Measurements from ENCODE around the gene CYBC1. TPM values are rescaled to one million over a fixed set of nuclear protein-coding genes. Genes with fewer than 3 reads are reported as not detected.
A peak's percentile ranks its signal among the peaks of the same experiment; 100 is the strongest.

The CYBC1 gene
- total and polyA plus RNA-seq, 3 donors from 2014 or later, result 46.3 to 88.2 (median 61.1) TPM

- TF ChIP-seq POLR2A (IDR thresholded peaks at IDR 0.05) (no peak), CTCF (IDR thresholded peaks at IDR 0.05) (no peak)
- peak overlapping the region; percentile 60 to 74 for H3K4me3 ChIP-seq
- H3K9me3 ChIP-seq, result no peaks in the 10 kb centered on the region
- peak overlapping the region; percentile 76 to 89 for H3K27ac ChIP-seq
- no peaks in the 10 kb centered on the region for H3K36me3 ChIP-seq (ENCODE audit: low read depth, missing control alignments)
- peak; percentile 54 for DNase-seq
- no peaks in the 10 kb centered on the region for H3K27me3 ChIP-seq
- peaks cover 41% of the 10 kb centered on the region for H3K4me1 ChIP-seq
- WGBS, 2 donors, result 46 to 55% methylated on average over 20 to 30 of the region's 30 CpGs
- intact Hi-C loops (cut with DNase I; ENCODE audit: low total_unique reads), result no loop called here
Measured at GRCh38 chr17:82449131-82449882, 1.2 kb downstream of the CYBC1 start.

GRCh38 chr17:82447876-82448275, 2.7 kb downstream of the CYBC1 start:
- Histone ChIP-seq H3K27ac (no peak overlapping the region), H3K9me3 (no peaks in the 10 kb centered on the region), H3K36me3 (ENCODE audit: low read depth, missing control alignments) (no peaks in the 10 kb centered on the region), H3K4me3 (no peak overlapping the region), H3K4me1 (peaks cover 54% of the 10 kb centered on the region), H3K27me3 (no peaks in the 10 kb centered on the region)
- no peak for DNase-seq
- 91 to 95% methylated on average over 11 of the region's 11 CpGs for WGBS, 2 donors
- no peak for TF ChIP-seq POLR2A (IDR thresholded peaks at IDR 0.05)
- no peak for TF ChIP-seq CTCF (IDR thresholded peaks at IDR 0.05)
- intact Hi-C loops (cut with DNase I; ENCODE audit: low total_unique reads), result no loop called here

GRCh38 chr17:82446649-82447048, 3.9 kb downstream of the CYBC1 start:
- Histone ChIP-seq H3K36me3 (ENCODE audit: low read depth, missing control alignments) (no peaks in the 10 kb centered on the region), H3K27ac (no peak overlapping the region), H3K27me3 (no peaks in the 10 kb centered on the region), H3K4me3 (no peak overlapping the region), H3K4me1 (peaks cover 62% of the 10 kb centered on the region), H3K9me3 (no peaks in the 10 kb centered on the region)
- peak; percentile 63 for DNase-seq
- intact Hi-C loops (cut with DNase I; ENCODE audit: low total_unique reads), result no loop called here
- TF ChIP-seq CTCF (IDR thresholded peaks at IDR 0.05) (no peak), POLR2A (IDR thresholded peaks at IDR 0.05) (no peak)
- 76 to 100% methylated on average over 1 to 12 of the region's 12 CpGs for WGBS, 2 donors

- no peak overlapping the region for H3K4me3 ChIP-seq
- TF ChIP-seq POLR2A (IDR thresholded peaks at IDR 0.05) (no peak), CTCF (IDR thresholded peaks at IDR 0.05) (no peak)
- 86 to 94% methylated on average over 15 of the region's 15 CpGs for WGBS, 2 donors
- no peaks in the 10 kb centered on the region for H3K36me3 ChIP-seq (ENCODE audit: low read depth, missing control alignments)
- H3K4me1 ChIP-seq, result peaks cover 56% of the 10 kb centered on the region
- no peaks in the 10 kb centered on the region for H3K9me3 ChIP-seq
- intact Hi-C loops (cut with DNase I; ENCODE audit: low total_unique reads), result no loop called here
- H3K27me3 ChIP-seq, result no peaks in the 10 kb centered on the region
- peak overlapping the region in 1 of 2 donors; percentile 24 for H3K27ac ChIP-seq
- no peak for DNase-seq
Measured at GRCh38 chr17:82446124-82446523, 4.4 kb downstream of the CYBC1 start.

GRCh38 chr17:82445542-82445941, 5.0 kb downstream of the CYBC1 start:
- H3K27me3 ChIP-seq, result no peaks in the 10 kb centered on the region
- WGBS, 2 donors, result 74 to 84% methylated on average over 6 to 13 of the region's 13 CpGs
- H3K4me3 ChIP-seq, result no peak overlapping the region
- no peaks in the 10 kb centered on the region for H3K9me3 ChIP-seq
- H3K27ac ChIP-seq, result peak overlapping the region; percentile 24 to 61
- intact Hi-C loops (cut with DNase I; ENCODE audit: low total_unique reads), result no loop called here
- no peak for TF ChIP-seq CTCF (IDR thresholded peaks at IDR 0.05)
- no peak for TF ChIP-seq POLR2A (IDR thresholded peaks at IDR 0.05)
- no peaks in the 10 kb centered on the region for H3K36me3 ChIP-seq (ENCODE audit: low read depth, missing control alignments)
- DNase-seq, result no peak
- peaks cover 55% of the 10 kb centered on the region for H3K4me1 ChIP-seq

Data from testis (tissue), 3 donors.